Osteoblast (primary cell): ENCODE results near the gene TNNC2. TPM values are rescaled to one million over a fixed set of nuclear protein-coding genes. Genes with fewer than 3 reads are reported as not detected.

Source experiments
- DNase-seq: peaks from one replicate; pipeline ENCODE4 v3.0.0; 2011; ENCODE audit warnings: low spot score, mixed read lengths; ENCODE audit not compliant: insufficient read length; ENCODE audit errors: missing footprints
- H2AFZ ChIP-seq: 2 replicates; pipeline ENCODE4 v1.6.0; 2011; ENCODE audit warnings: mild to moderate bottlenecking, low read length
- H3K27ac ChIP-seq: 2 replicates; pipeline ENCODE4 v1.5.1; 2011; ENCODE audit warnings: mild to moderate bottlenecking, low read depth, low read length, moderate library complexity
- H3K27me3 ChIP-seq: 2 replicates; pipeline ENCODE4 v1.6.0; 2012; ENCODE audit warnings: mild to moderate bottlenecking, control low read depth, inconsistent platforms, low read length, moderate library complexity; ENCODE audit not compliant: insufficient read depth
- H3K36me3 ChIP-seq: 2 replicates; pipeline ENCODE4 v1.5.1; 2011; ENCODE audit warnings: mild to moderate bottlenecking, low read length, control low read depth, moderate library complexity; ENCODE audit not compliant: insufficient read depth
- H3K4me1 ChIP-seq: 2 replicates; pipeline ENCODE4 v1.5.1; 2011; ENCODE audit warnings: mild to moderate bottlenecking, low read length, control low read depth, moderate library complexity; ENCODE audit not compliant: insufficient read depth
- H3K4me2 ChIP-seq: 2 replicates; pipeline ENCODE4 v1.6.0; 2011; ENCODE audit warnings: mild to moderate bottlenecking, low read length; ENCODE audit not compliant: insufficient read depth
- H3K4me3 ChIP-seq: fragments of 200-600 bp; sonication (generic); 3 replicates; pipeline ENCODE4 v1.5.1; 2012; ENCODE audit warnings: mild to moderate bottlenecking, low read length, inconsistent platforms; ENCODE audit not compliant: insufficient read depth
- H3K79me2 ChIP-seq: 2 replicates; pipeline ENCODE4 v1.6.0; 2012; ENCODE audit warnings: mild to moderate bottlenecking, low read length, control low read depth, inconsistent platforms; ENCODE audit not compliant: insufficient read depth
- H3K9me3 ChIP-seq: 2 replicates; pipeline ENCODE4 v1.5.1; 2011; ENCODE audit warnings: low read depth, low read length, control low read depth
- H4K20me1 ChIP-seq: 2 replicates; pipeline ENCODE4 v1.6.0; 2012; ENCODE audit warnings: mild to moderate bottlenecking, low read length, control low read depth; ENCODE audit not compliant: insufficient read depth
- CTCF ChIP-seq: IDR thresholded peaks from 2 replicates; pipeline ENCODE4 v1.5.1; 2011; ENCODE audit warnings: mild to moderate bottlenecking, low read depth, low read length, moderate library complexity; ENCODE audit errors: extremely low read depth
- total RNA-seq: library from RNA; depleted of rRNA; stranded (reverse); fragments of >200 nt; gene quantifications from 2 replicates; pipeline ENCODE4 v1.2.3, GENCODE V29; 2012

Gene TNNC2
- total RNA-seq, 1 donor = 0.36 TPM

GRCh38 chr20:45863543-45864470, 36.7 kb upstream of the TNNC2 start:
- Histone ChIP-seq H3K27ac (no peak overlapping the region), H3K9me3 (no peaks in the 10 kb centered on the region), H4K20me1 (no peaks in the 10 kb centered on the region), H2AFZ (no peak overlapping the region), H3K27me3 (no peaks in the 10 kb centered on the region), H3K36me3 (no peaks in the 10 kb centered on the region), H3K79me2 (no peaks in the 10 kb centered on the region), H3K4me1 (peaks cover 19% of the 10 kb centered on the region), H3K4me3 (no peak overlapping the region), H3K4me2 (no peak overlapping the region)
- no peak for DNase-seq
- no peak for TF ChIP-seq CTCF

- no peaks in the 10 kb centered on the region for H4K20me1 ChIP-seq
- H3K27ac ChIP-seq = no peak overlapping the region
- TF ChIP-seq CTCF = no peak
- no peak overlapping the region for H3K4me2 ChIP-seq
- H3K4me3 ChIP-seq = no peak overlapping the region
- peaks cover 13% of the 10 kb centered on the region for H3K79me2 ChIP-seq
- H3K36me3 ChIP-seq = no peaks in the 10 kb centered on the region
- H3K9me3 ChIP-seq = no peaks in the 10 kb centered on the region
- peaks cover 20% of the 10 kb centered on the region for H3K4me1 ChIP-seq
- no peaks in the 10 kb centered on the region for H3K27me3 ChIP-seq
- no peak overlapping the region for H2AFZ ChIP-seq
- DNase-seq = no peak
Measured at GRCh38 chr20:45861221-45862075, 34.3 kb upstream of the TNNC2 start.

- Histone ChIP-seq H3K4me1 (peaks cover 27% of the 10 kb centered on the region), H3K27me3 (no peaks in the 10 kb centered on the region), H3K27ac (no peak overlapping the region), H3K79me2 (peaks cover 20% of the 10 kb centered on the region), H2AFZ (no peak overlapping the region), H3K36me3 (no peaks in the 10 kb centered on the region), H3K4me3 (no peak overlapping the region), H3K4me2 (no peak overlapping the region), H3K9me3 (no peaks in the 10 kb centered on the region), H4K20me1 (peaks cover 2% of the 10 kb centered on the region)
- no peak for TF ChIP-seq CTCF
- no peak for DNase-seq
Measured at GRCh38 chr20:45860560-45861220, 33.6 kb upstream of the TNNC2 start.
